Muscle of back (tissue), 11 donors: Measurements from ENCODE around the gene GTSF1L. TPM values are rescaled to one million over a fixed set of nuclear protein-coding genes. Genes with fewer than 3 reads are reported as not detected.

Experiments
- DNase-seq, 3 donors: peaks; one replicate each; pipeline versions ENCODE4 v3.0.0 to v3.0.0-alpha.2; 2013
- polyA plus RNA-seq, 10 donors: library from polyadenylated mRNA; unstranded; fragments of 120-200 nt; gene quantifications; one replicate each; pipeline ENCODE4 v1.2.1, GENCODE V29; 2013; ENCODE audit not compliant: insufficient read length in 10 of 10

GTSF1L gene
- polyA plus RNA-seq, 10 donors: not detected

DNA sequence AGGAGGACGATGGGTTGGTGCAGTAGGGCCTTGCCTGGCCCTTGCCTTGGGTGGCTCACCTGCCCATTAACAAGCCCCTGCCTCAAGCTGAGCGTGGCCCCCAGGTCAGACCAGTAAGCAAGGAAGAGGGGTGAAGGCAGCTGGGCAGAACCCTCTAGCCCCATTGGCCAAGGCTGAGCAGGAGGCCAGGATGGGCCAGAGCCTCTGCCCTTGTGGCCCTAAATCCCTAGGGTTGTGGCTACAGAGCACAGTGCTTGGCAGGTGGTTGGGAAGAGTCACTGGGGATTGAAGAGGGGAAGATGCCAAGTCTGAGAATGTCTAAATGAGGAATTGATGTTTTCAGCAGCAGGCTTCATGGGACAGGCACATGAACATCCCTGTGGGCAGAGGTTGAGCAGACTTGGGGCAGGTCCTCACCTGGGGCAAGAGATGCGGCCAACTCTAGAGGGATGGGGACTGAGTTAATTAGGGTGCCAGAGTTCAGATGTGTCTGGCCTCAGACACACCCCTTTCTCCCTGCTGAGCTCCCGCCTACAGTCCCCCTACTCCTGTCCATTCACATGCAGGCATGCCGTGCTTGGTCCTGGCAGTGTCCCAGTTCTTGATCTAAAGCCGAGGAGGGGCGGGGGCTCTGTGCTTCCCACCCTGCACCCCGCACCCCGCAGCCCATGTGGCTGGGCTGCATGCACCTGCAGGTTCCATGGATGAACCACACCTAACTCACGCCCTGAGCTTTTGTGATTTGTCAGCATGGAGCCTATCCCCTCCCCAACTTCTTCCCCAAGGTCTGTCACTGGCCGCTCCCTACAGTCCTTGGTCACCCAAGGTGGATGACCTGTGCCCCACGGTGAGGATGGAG is 9.8 kb downstream of the GTSF1L start:
- no peak for DNase-seq

- no peak for DNase-seq
Observed at GRCh38 chr20:43716123-43716522, 10.7 kb downstream of the GTSF1L start.

DNA sequence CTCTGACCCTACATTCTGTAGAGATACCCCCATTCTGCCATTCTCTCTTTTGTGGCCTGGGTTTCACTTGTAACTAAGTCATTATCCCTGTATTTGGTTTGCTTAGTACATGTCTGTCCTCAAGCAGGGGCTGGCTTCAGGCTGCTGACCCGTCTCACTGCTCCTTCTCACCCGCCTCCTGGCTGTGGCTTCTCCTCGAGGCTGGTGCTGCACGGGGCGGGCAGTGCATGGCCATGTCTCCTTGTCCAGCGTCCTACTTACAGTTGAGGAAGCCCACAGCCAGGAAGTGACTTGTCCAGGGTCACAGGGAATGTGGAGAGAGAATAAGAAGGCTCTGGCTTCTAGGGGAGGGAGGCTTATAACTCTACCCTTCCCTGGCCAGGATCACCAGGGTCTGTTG is 11.3 kb downstream of the GTSF1L start:
- no peak for DNase-seq

- no peak for DNase-seq
Observed at GRCh38 chr20:43715044-43715443, 11.8 kb downstream of the GTSF1L start.

DNA sequence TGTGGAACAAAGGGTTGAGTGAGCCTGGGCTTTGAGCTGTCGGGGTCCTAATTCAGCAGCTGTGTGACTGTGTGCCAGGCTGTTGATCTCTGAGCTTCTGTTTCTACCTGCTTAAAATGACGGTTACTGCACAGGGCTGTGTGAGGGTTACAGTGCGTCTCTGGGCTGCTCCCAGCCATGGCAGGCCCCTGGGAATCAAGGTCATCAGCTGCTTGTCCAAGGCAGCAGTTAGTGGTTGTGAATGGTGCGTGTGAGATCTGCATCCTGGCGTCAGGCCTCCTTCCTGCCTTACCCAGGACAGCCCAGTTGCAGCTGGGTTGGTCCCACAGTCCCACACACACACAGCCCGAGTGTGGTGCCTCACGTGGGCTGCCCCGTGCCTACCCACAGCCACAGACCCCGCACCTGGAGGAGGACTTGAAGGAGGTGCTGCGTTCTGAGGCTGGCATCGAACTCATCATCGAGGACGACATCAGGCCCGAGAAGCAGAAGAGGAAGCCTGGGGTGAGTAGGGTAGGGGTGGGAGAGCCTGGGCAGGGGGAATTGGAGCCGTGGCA is 15.6 kb downstream of the GTSF1L start:
- DNase-seq: no peak

DNA sequence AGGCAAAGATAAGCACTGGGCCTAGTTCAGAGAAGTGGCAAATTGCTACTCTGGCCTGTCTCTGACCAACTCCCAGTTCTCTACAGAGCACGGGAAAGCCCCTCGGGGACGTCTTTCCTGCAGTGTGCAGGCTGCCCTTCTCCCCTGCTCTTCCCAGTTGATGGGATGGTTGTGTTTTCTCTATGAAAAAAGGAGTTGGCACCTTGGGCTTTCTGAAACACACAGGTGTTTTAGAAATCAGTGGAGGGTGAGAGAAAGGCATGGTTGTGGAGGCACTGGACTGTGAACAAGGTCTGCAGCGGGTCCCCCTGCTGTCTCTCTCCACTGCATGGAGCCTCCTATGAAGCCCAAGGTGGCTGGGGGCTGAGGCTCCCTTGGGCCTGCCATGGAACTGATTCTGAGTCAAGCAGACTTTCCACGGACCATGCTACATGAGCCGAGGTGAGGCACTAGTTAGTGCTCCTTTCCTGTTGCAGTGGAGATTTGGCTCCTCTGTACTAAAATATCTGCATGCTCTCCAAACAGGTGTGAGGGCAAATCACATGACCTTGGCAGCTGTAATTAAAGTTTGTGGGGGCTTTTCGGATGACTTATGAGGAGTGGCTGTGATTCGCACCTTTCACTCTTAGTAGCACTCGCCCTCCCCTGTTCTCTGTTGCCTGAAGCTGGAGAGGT is 16.3 kb downstream of the GTSF1L start:
- DNase-seq: no peak

DNA sequence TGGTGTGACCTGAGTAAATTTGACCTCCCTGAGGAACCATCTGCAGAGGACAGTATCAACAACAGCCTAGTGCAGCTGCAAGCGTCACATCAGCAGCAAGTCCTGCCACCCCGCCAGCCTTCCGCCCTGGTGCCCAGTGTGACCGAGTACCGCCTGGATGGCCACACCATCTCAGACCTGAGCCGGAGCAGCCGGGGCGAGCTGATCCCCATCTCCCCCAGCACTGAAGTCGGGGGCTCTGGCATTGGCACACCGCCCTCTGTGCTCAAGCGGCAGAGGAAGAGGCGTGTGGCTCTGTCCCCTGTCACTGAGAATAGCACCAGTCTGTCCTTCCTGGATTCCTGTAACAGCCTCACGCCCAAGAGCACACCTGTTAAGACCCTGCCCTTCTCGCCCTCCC is 24.3 kb downstream of the GTSF1L start:
- no peak for DNase-seq

GRCh38 chr20:43700627-43701026 is 26.2 kb downstream of the GTSF1L start:
- DNase-seq: no peak

- DNase-seq: no peak
Observed at GRCh38 chr20:43699941-43700565, 26.7 kb downstream of the GTSF1L start.

DNA sequence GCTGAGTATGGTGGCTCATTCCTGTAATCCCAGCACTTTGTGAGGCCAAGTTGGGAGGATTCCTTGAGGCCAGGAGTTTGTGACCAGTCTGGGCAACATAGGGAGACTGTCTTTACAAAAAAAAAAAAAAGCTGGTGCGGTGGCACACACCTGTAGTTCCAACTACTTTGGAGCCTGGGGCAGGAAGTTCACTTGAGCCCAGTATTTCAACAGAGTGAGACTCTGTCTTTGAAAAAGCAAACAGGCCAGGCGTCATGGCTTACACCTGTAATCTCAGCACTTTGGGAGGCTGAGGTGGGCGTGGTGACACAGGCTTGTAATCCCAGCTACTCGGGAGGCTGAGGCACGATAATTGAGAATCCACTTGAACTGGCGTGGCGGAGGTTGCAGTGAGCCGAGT is 31.2 kb downstream of the GTSF1L start:
- no peak for DNase-seq

DNA sequence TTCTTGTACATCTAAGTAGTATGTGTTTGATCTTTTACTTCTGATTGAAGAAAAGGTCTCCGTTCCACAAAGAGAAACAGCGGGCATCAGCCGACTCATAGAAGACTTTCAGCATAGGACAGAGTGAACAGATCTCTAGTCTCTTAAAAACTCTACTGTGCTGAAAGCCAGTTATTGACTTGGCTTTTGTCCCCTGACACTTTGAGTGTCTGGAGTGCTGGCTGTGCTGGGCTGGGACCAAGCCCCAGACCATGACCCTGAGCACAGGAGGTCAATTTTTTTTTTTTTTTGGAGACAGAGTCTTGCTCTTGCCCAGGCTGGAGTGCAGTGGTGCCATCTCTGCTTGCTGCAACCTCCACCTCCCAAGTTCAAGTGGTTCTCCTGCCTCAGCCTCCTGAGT is 32.0 kb downstream of the GTSF1L start:
- DNase-seq: no peak

DNA sequence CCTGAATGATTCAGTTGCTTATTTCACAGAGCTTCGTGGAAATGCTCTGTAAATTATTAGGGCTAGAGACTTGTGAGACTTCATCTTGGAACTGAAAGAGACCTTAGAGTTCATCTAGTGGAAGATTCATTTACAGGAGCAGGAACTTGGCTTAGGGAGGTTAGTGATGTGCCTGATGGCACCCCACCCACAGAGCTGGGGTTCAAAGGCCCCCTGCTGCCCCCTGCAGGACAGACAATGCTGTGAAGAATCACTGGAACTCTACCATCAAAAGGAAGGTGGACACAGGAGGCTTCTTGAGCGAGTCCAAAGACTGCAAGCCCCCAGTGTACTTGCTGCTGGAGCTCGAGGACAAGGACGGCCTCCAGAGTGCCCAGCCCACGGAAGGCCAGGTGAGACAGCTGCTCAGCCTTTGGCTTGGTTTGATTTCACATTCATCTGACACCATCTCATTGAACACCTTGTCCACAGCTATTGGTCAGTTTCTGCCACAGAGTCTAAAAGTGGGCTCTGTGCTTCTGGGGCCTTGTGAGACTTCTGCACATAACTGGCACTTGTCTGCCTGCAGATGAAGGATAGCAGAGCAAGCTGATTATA is 34.8 kb downstream of the GTSF1L start:
- DNase-seq: peak in 2 of 3 donors; percentile 5 to 44

- no peak for DNase-seq
Observed at GRCh38 chr20:43690943-43691598, 35.7 kb downstream of the GTSF1L start.

DNA sequence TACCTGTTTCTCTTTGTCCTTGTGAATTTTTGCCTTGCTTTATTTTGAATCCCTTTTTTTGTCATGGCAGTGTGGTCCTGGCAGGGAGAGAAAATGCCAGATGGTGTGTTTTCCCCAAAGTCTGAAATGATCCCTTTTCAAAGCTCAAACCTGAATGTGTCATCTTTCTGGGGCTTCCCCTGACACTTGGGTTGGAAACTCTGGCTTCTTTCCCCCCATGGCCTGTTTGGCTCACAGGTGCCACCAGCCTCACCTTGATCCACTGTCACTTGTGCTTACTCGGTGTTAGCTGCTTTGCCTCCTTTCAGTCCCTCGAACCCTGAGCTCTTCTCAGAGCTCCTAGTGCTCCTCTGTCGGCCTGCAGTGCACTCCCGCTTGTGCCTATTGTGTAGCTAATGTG is 37.6 kb downstream of the GTSF1L start:
- DNase-seq: no peak

GRCh38 chr20:43686820-43687219 is 40.0 kb downstream of the GTSF1L start:
- DNase-seq: no peak

DNA sequence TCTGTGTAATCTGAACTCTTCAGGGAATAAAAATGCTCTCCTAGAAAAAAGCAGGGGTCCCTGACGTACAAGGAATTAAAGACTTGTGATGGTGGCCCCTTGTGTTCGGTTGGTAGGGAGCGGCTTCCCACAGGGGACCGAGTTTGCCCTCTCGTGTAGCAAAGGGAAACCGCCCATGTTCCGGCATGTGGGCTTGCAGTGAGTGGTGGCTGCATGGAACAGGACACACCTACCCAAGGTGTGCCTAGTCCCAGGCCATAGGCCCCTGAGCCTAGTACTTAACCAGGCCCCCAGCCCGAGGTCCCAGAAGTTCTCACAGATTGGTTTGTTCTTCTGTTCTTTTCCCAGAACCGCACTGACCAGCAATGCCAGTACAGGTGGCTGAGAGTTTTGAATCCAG is 44.4 kb downstream of the GTSF1L start:
- DNase-seq: no peak

DNA sequence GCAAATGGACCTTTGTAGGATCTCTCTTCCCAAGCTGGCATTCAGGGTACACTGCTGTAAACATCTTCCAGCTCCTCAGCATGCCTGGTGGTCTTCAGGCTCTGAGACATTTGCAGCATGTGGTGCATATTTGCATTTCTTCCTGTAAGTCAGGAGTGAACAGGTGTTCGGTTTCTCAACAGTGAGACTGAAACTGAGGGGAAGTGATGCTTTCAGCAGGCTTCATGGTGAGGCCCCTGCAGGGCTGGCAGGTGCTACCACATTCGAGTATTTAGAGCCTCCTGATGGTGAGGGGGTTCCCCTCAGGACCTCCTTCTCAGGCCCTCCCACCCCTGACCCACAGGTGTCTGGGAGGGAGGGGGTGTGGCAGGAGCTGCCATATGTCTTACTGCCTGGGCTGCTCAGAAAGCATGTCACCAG is 44.8 kb downstream of the GTSF1L start:
- DNase-seq: no peak

- no peak for DNase-seq
Observed at GRCh38 chr20:43681468-43681942, 45.3 kb downstream of the GTSF1L start.

GRCh38 chr20:43680981-43681380 is 45.8 kb downstream of the GTSF1L start:
- DNase-seq: peak in 1 of 3 donors; percentile 85

- DNase-seq: no peak
Observed at GRCh38 chr20:43676368-43676767, 50.4 kb downstream of the GTSF1L start.
